Tibial nerve (tissue), 4 donors: ENCODE measurements around the gene MYH14.

Source experiments
- CTCF ChIP-seq, 5 experiments: fragments of 200-600 bp in 3 of 5; fragments of 450-650 bp in 2 of 5; sonication (generic) in 3 of 5; IDR thresholded peaks; one replicate each; pipeline ENCODE4 v1.5.1; 2016 to 2019; ENCODE audit warnings: antibody characterized with exemption in 5 of 5, mild to moderate bottlenecking in 3 of 5, moderate library complexity in 2 of 5
- EP300 ChIP-seq, 2 donors: sonication (generic); formaldehyde crosslinking; IDR thresholded peaks; one replicate each; pipeline ENCODE4 v1.6.1; 2017; ENCODE audit warnings: antibody characterized with exemption in 2 of 2, mild to moderate bottlenecking in 1 of 2

- TF ChIP-seq CTCF (IDR thresholded peaks at IDR 0.05) (no peak), EP300 (IDR thresholded peaks at IDR 0.05) (no peak)
Measured at GRCh38 chr19:50230379-50231351, 27.2 kb downstream of the MYH14 start.
